DND-41 (cell line): ENCODE measurements around the gene PPP2CA.

ENCODE experiments used
- EZH2 ChIP-seq: IDR thresholded peaks from 3 replicates; pipeline ENCODE4 v1.6.1; 2012; ENCODE audit warnings: borderline replicate concordance, low read depth, mild to moderate bottlenecking, moderate library complexity, low read length, inconsistent platforms; ENCODE audit not compliant: severe bottlenecking
- TF ChIP-seq, protein P1 (sequence below): IDR thresholded peaks from 2 replicates; pipeline ENCODE4 v1.5.1; 2012; ENCODE audit warnings: borderline replicate concordance, low read length, moderate library complexity, mild to moderate bottlenecking; ENCODE audit not compliant: poor library complexity, severe bottlenecking; ENCODE audit errors: extremely low read depth

DNA sequence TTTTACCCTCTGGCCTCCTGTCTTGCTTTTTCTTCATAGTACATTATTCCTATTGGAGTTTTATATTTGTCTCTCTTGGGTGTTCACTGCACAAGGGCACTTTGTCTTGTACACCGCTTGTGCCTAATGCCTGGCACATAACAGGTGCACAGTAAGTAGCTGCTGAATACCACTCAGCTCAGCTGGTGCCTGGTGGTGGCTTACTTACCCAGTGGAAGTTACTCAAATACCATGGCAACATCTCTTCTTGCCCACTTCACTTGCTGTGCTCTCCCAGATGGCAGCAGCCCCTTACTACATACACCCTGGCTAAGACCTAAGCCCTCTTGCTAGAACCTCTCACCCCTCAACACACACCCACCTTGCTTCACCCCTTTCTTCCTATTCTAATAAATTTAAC is 37.8 kb downstream of the PPP2CA start:
- TF ChIP-seq, protein P1, sequence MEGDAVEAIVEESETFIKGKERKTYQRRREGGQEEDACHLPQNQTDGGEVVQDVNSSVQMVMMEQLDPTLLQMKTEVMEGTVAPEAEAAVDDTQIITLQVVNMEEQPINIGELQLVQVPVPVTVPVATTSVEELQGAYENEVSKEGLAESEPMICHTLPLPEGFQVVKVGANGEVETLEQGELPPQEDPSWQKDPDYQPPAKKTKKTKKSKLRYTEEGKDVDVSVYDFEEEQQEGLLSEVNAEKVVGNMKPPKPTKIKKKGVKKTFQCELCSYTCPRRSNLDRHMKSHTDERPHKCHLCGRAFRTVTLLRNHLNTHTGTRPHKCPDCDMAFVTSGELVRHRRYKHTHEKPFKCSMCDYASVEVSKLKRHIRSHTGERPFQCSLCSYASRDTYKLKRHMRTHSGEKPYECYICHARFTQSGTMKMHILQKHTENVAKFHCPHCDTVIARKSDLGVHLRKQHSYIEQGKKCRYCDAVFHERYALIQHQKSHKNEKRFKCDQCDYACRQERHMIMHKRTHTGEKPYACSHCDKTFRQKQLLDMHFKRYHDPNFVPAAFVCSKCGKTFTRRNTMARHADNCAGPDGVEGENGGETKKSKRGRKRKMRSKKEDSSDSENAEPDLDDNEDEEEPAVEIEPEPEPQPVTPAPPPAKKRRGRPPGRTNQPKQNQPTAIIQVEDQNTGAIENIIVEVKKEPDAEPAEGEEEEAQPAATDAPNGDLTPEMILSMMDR, result no peak
- TF ChIP-seq EZH2, result no peak
